Measurements from ENCODE around the gene HS3ST4.

The HS3ST4 gene

GRCh38 chr16:25897702-25898101 is 205.9 kb downstream of the HS3ST4 start:
- DNase-seq, result no peak

GRCh38 chr16:25905810-25906209 is 214.1 kb downstream of the HS3ST4 start:
- DNase-seq, result no peak

- no peak for DNase-seq
These were observed 219.2 kb downstream of the HS3ST4 start for GRCh38 chr16:25910971-25911370.

GRCh38 chr16:25912321-25912720 is 220.6 kb downstream of the HS3ST4 start:
- no peak for DNase-seq

GRCh38 chr16:25914357-25914962 is 222.7 kb downstream of the HS3ST4 start:
- DNase-seq, result no peak

GRCh38 chr16:25916037-25916436 is 224.3 kb downstream of the HS3ST4 start:
- DNase-seq, result no peak

GRCh38 chr16:25922438-25922837 is 230.7 kb downstream of the HS3ST4 start:
- DNase-seq, result no peak

- no peak for DNase-seq
These were observed 233.7 kb downstream of the HS3ST4 start for GRCh38 chr16:25925421-25925820.

- no peak for DNase-seq
These were observed 239.8 kb downstream of the HS3ST4 start for GRCh38 chr16:25931473-25932035.

- DNase-seq, result no peak
These were observed 250.2 kb downstream of the HS3ST4 start for GRCh38 chr16:25941800-25942499.

- no peak for DNase-seq
These were observed 259.0 kb downstream of the HS3ST4 start for GRCh38 chr16:25950586-25951281.

GRCh38 chr16:25951999-25952398 is 260.2 kb downstream of the HS3ST4 start:
- no peak for DNase-seq

- DNase-seq, result no peak
These were observed 261.2 kb downstream of the HS3ST4 start for GRCh38 chr16:25952983-25953382.

- no peak for DNase-seq
These were observed 265.9 kb downstream of the HS3ST4 start for GRCh38 chr16:25957707-25958106.

- DNase-seq, result no peak
These were observed 267.5 kb downstream of the HS3ST4 start for GRCh38 chr16:25959221-25959620.

GRCh38 chr16:25966172-25967097 is 274.7 kb downstream of the HS3ST4 start:
- no peak for DNase-seq

- DNase-seq, result no peak
These were observed 285.4 kb downstream of the HS3ST4 start for GRCh38 chr16:25977121-25977520.

GRCh38 chr16:25978218-25978617 is 286.5 kb downstream of the HS3ST4 start:
- DNase-seq, result no peak

- DNase-seq, result no peak
These were observed 296.3 kb downstream of the HS3ST4 start for GRCh38 chr16:25988084-25988483.

- no peak for DNase-seq
These were observed 297.1 kb downstream of the HS3ST4 start for GRCh38 chr16:25988882-25989281.

- DNase-seq, result no peak
These were observed 304.3 kb downstream of the HS3ST4 start for GRCh38 chr16:25996052-25996451.

GRCh38 chr16:26005336-26005735 is 313.6 kb downstream of the HS3ST4 start:
- DNase-seq, result no peak

- DNase-seq, result no peak
These were observed 320.6 kb downstream of the HS3ST4 start for GRCh38 chr16:26012376-26012775.

All from NCI-H345 (cell line).